Measurements from ENCODE around the gene SMIM36.
"Not testable (repeated sequence)": the region's sequence is repeated elsewhere in the genome, so short reads cannot be mapped to it uniquely, and the experiment has no call there.

The SMIM36 gene

GRCh38 chr17:55510986-55511721 lies at the start of gene SMIM36:
Gene SMIM36 (minus strand): TSS chr17:55511452.
- DNase-seq (ENCODE audit: low read depth in 2 of 2), result no peak

- no peak for DNase-seq (ENCODE audit: low read depth in 2 of 2)
Measured at GRCh38 chr17:55555772-55556171, 44.5 kb upstream of the SMIM36 start.

- no peak for DNase-seq (ENCODE audit: low read depth in 2 of 2)
Measured at GRCh38 chr17:55549140-55549539, 37.9 kb upstream of the SMIM36 start.

- DNase-seq (ENCODE audit: low read depth in 2 of 2), result no peak
Measured at GRCh38 chr17:55546991-55547664, 35.9 kb upstream of the SMIM36 start.

- no peak for DNase-seq (ENCODE audit: low read depth in 2 of 2)
Measured at GRCh38 chr17:55546481-55546880, 35.2 kb upstream of the SMIM36 start.

GRCh38 chr17:55545806-55546205 lies 34.6 kb upstream of the SMIM36 start:
- no peak for DNase-seq (ENCODE audit: low read depth in 2 of 2)

GRCh38 chr17:55543709-55544108 lies 32.5 kb upstream of the SMIM36 start:
- no peak for DNase-seq (ENCODE audit: low read depth in 2 of 2)

- no peak for DNase-seq (ENCODE audit: low read depth in 2 of 2)
Measured at GRCh38 chr17:55540414-55541091, 29.3 kb upstream of the SMIM36 start.

- no peak for DNase-seq (ENCODE audit: low read depth in 2 of 2)
Measured at GRCh38 chr17:55536205-55536604, 25.0 kb upstream of the SMIM36 start.

- DNase-seq (ENCODE audit: low read depth in 2 of 2), result no peak
Measured at GRCh38 chr17:55533608-55534007, 22.4 kb upstream of the SMIM36 start.

- DNase-seq (ENCODE audit: low read depth in 2 of 2), result no peak
Measured at GRCh38 chr17:55532670-55533069, 21.4 kb upstream of the SMIM36 start.

- no peak for DNase-seq (ENCODE audit: low read depth in 2 of 2)
Measured at GRCh38 chr17:55531053-55531728, 19.9 kb upstream of the SMIM36 start.

GRCh38 chr17:55530064-55530463 lies 18.8 kb upstream of the SMIM36 start:
- DNase-seq (ENCODE audit: low read depth in 2 of 2), result no peak

GRCh38 chr17:55527540-55528118 lies 16.4 kb upstream of the SMIM36 start:
- DNase-seq (ENCODE audit: low read depth in 2 of 2), result no peak

GRCh38 chr17:55524440-55525220 lies 13.4 kb upstream of the SMIM36 start:
- no peak for DNase-seq (ENCODE audit: low read depth in 2 of 2)

- DNase-seq (ENCODE audit: low read depth in 2 of 2), result not testable (repeated sequence)
Measured at GRCh38 chr17:55523032-55523431, 11.8 kb upstream of the SMIM36 start.

- DNase-seq (ENCODE audit: low read depth in 2 of 2), result no peak
Measured at GRCh38 chr17:55521186-55521585, 9.9 kb upstream of the SMIM36 start.

- no peak for DNase-seq (ENCODE audit: low read depth in 2 of 2)
Measured at GRCh38 chr17:55520402-55520801, 9.2 kb upstream of the SMIM36 start.

GRCh38 chr17:55518510-55518909 lies 7.3 kb upstream of the SMIM36 start:
- no peak for DNase-seq (ENCODE audit: low read depth in 2 of 2)

- DNase-seq (ENCODE audit: low read depth in 2 of 2), result peak; percentile 47 to 59
Measured at GRCh38 chr17:55513885-55514590, 2.8 kb upstream of the SMIM36 start.
